K562 (cell line): ENCODE results near the gene RNF186. TPM values are rescaled to one million over a fixed set of nuclear protein-coding genes. Genes with fewer than 3 reads are reported as not detected.

ENCODE experiments used
- ATAC-seq: fragments of 200-7000 bp; cut with Tn5 transposase; 3 replicates; pipeline ENCODE4 v1.9.1; 2020; ENCODE audit warnings: moderate library complexity
- BruUV-seq: library from RNA; stranded (reverse); fragments of 400-500 nt; replicated peaks from 2 replicates; lab custom pipeline; 2021; lab: Mats Ljungman, UMichigan
- CTCF ChIA-PET: fragments of 300-600 bp; formaldehyde crosslinking; extraction: SDS; loops from one replicate; lab custom pipeline; 2021; ENCODE audit warnings: low intra/inter-chr PET ratio; lab: Yijun Ruan, JAX
- POLR2A ChIA-PET: fragments of 300-600, 350-650 bp; sonication (Branson Sonifier 250); formaldehyde crosslinking; extraction: SDS; loops from one replicate; lab custom pipeline; 2021; ENCODE audit warnings: antibody characterized with exemption, inconsistent platforms; lab: Yijun Ruan, JAX
- DNase-seq, 4 experiments: peaks; one replicate each; pipeline versions ENCODE4 v3.0.0 to v3.0.0-alpha.2; 2011 to 2018; ENCODE audit warnings: low spot score in 3 of 4, mixed read lengths in 3 of 4; ENCODE audit errors: extremely low read depth in 1 of 4
- FAIRE-seq: peaks from 2 replicates; lab custom pipeline; 2011; peaks lifted over from hg19 to GRCh38; lab: Jason Lieb, UNC
- H2AFZ ChIP-seq: 2 replicates; pipeline ENCODE4 v1.6.0; 2011; ENCODE audit warnings: low read depth, low read length, control low read depth, inconsistent platforms
- H3K27ac ChIP-seq: fragments of 200-600 bp; 3 replicates; pipeline ENCODE4 v1.8.0; 2011; ENCODE audit warnings: low read depth, mild to moderate bottlenecking, control low read depth, inconsistent platforms, low read length, moderate library complexity, mixed read lengths; ENCODE audit errors: extremely low read depth
- H3K27me3 ChIP-seq, 2 experiments: fragments of 300-600 bp in 1 of 2; 2 replicates in 1 of 2; 3 replicates in 1 of 2; pipeline versions ENCODE4 v1.6.0 to v1.8.0; 2011; ENCODE audit warnings: inconsistent platforms in 2 of 2, low read length in 2 of 2, mild to moderate bottlenecking in 1 of 2, mixed read lengths in 1 of 2, moderate library complexity in 1 of 2; ENCODE audit not compliant: control insufficient read depth in 2 of 2, insufficient read depth in 2 of 2
- H3K36me3 ChIP-seq: fragments of 300-600 bp; 3 replicates; pipeline ENCODE4 v1.8.0; 2011; ENCODE audit warnings: mild to moderate bottlenecking, low read length, inconsistent platforms; ENCODE audit not compliant: control insufficient read depth, insufficient read depth
- H3K4me1 ChIP-seq, 2 experiments: fragments of 200-600 bp in 1 of 2; replicated peaks in 1 of 2; 2 replicates in 1 of 2; 3 replicates in 1 of 2; pipeline versions ENCODE4 v1.5.1 to v1.8.0; 2011; ENCODE audit warnings: inconsistent platforms in 2 of 2, low read length in 2 of 2, mild to moderate bottlenecking in 1 of 2, mixed read lengths in 1 of 2, moderate library complexity in 1 of 2; ENCODE audit not compliant: control insufficient read depth in 2 of 2, insufficient read depth in 2 of 2
- H3K4me2 ChIP-seq: 2 replicates; pipeline ENCODE4 v1.6.1; 2011; ENCODE audit warnings: low read length, control low read depth, inconsistent platforms, mixed read lengths; ENCODE audit not compliant: insufficient read depth
- H3K4me3 ChIP-seq: fragments of 200-600 bp; sonication (generic), shearing (Covaris generic); 2 replicates; pipeline ENCODE4 v1.5.1; 2016; ENCODE audit warnings: control low read depth, inconsistent platforms
- H3K79me2 ChIP-seq: fragments of 200-600 bp; 3 replicates; pipeline ENCODE4 v1.8.0; 2011; ENCODE audit warnings: low read length, inconsistent platforms; ENCODE audit not compliant: control insufficient read depth, insufficient read depth
- H3K9ac ChIP-seq, 2 experiments: 2 replicates each; pipeline versions ENCODE4 v1.6.0 to v1.6.1; 2011; ENCODE audit warnings: low read depth in 2 of 2, low read length in 2 of 2, control low read depth in 1 of 2, inconsistent platforms in 1 of 2, mild to moderate bottlenecking in 1 of 2, mixed read lengths in 1 of 2; ENCODE audit not compliant: insufficient read depth in 1 of 2
- H3K9me1 ChIP-seq: one replicate; pipeline ENCODE4 v1.6.0; 2011; ENCODE audit warnings: inconsistent platforms, mild to moderate bottlenecking, low read length, moderate library complexity; ENCODE audit not compliant: control insufficient read depth, insufficient read depth
- H3K9me3 ChIP-seq: replicated peaks from 2 replicates; pipeline ENCODE4 v1.5.1; 2011; ENCODE audit warnings: low read depth, low read length, inconsistent platforms; ENCODE audit not compliant: control insufficient read depth, insufficient read depth
- H4K20me1 ChIP-seq: replicated peaks from 2 replicates; pipeline ENCODE4 v1.6.1; 2011; ENCODE audit warnings: low read length, inconsistent platforms, mixed read lengths; ENCODE audit not compliant: control insufficient read depth, insufficient read depth
- C11orf30 ChIP-seq: fragments of 450-650 bp; IDR thresholded peaks from 2 replicates; pipeline ENCODE4 v1.6.1; 2016; ENCODE audit warnings: low read depth, mild to moderate bottlenecking
- CEBPB ChIP-seq: fragments of 450-650 bp; IDR thresholded peaks from 2 replicates; pipeline ENCODE4 v1.6.1; 2016; ENCODE audit warnings: missing genetic modification characterization, missing compliant biosample characterization
- CEBPG ChIP-seq, 3 experiments: fragments of 200-800 bp in 1 of 3; sonication (Bioruptor generic) in 1 of 3; sonication (generic) in 1 of 3; formaldehyde crosslinking in 1 of 3; IDR thresholded peaks in 2 of 3; conservative IDR thresholded peaks in 1 of 3; 2 replicates each; pipeline versions ENCODE4 v1.6.1 to v1.8.0; 2016 to 2022; ENCODE audit warnings: missing compliant biosample characterization in 2 of 3, missing genetic modification characterization in 2 of 3, mild to moderate bottlenecking in 1 of 3, missing genetic modification reagents in 1 of 3
- RBM15 ChIP-seq: fragments of 200-400 bp; formaldehyde crosslinking; IDR thresholded peaks from 2 replicates; pipeline ENCODE4 v1.6.1; 2018; ENCODE audit warnings: mild to moderate bottlenecking, low read length, moderate library complexity; ENCODE audit not compliant: insufficient read depth
- TEAD1 ChIP-seq, 2 experiments: fragments of 450-650 bp in 1 of 2; sonication (generic) in 1 of 2; formaldehyde crosslinking; IDR thresholded peaks; 2 replicates each; pipeline versions ENCODE4 v1.4.0 to v1.8.0; 2020 to 2022; ENCODE audit warnings: mild to moderate bottlenecking in 2 of 2, missing genetic modification reagents in 1 of 2
- WGBS: fragments of 100-300 bp; shearing (Covaris generic); methylation state at CpG from one replicate; pipeline ENCODE4 v1.1.6; 2016; ENCODE audit warnings: low coverage, mixed read lengths; ENCODE audit not compliant: insufficient coverage; ENCODE audit errors: missing lambda C conversion rate; 5-methylcytosine and 5-hydroxymethylcytosine counted together
- in situ Hi-C: fragments of 300-500 bp; cut with MboI; formaldehyde crosslinking; loops from 4 replicates; pipeline ENCODE4 v1.15.0; 2018; ENCODE audit warnings: inconsistent platforms, mixed read lengths
- intact Hi-C: fragments of 100-400 bp; cut with micrococcal nuclease; formaldehyde crosslinking; loops from 2 replicates; pipeline ENCODE4 v1.14.2; 2022
- polyA plus RNA-seq, 8 experiments: library from polyadenylated mRNA; depleted of rRNA in 4 of 8; stranded (reverse) in 5 of 8; unstranded in 3 of 8; fragments of >200 nt; fragmentation: Nextera tagmentation in 2 of 8; fragmentation: Illumina TruSeq in 1 of 8; extraction: Ambion mirVana in 2 of 8; extraction: Trizol in 1 of 8; gene quantifications; 2 replicates each; pipeline versions ENCODE4 v1.2.1 to v1.2.3, GENCODE V29; 2011 to 2014; ENCODE audit warnings: inconsistent platforms in 1 of 8, missing spikeins in 1 of 8
- total RNA-seq, 7 experiments: library from RNA; depleted of rRNA in 6 of 7; stranded (reverse); fragments of >200 nt in 6 of 7; fragmentation: Illumina TruSeq in 2 of 7; extraction: Trizol in 2 of 7; gene quantifications; 2 replicates each; pipeline versions ENCODE4 v1.2.1 to v1.2.3, GENCODE V29; 2011 to 2021; ENCODE audit warnings: low replicate concordance in 1 of 7
- TF ChIP-seq, protein P1 (sequence below): fragments of 250-450 bp; sonication (Bioruptor Pico); IDR thresholded peaks from 2 replicates; pipeline ENCODE4 v1.5.1; 2021; ENCODE audit warnings: mild to moderate bottlenecking
- TF ChIP-seq, protein P2 (sequence below), 3 experiments: IDR thresholded peaks in 2 of 3; conservative IDR thresholded peaks in 1 of 3; 2 replicates each; pipeline ENCODE4 v1.5.1; 2011 to 2012; ENCODE audit warnings: low read length in 3 of 3, mild to moderate bottlenecking in 3 of 3, control low read depth in 2 of 3, improper control_type of control experiment in 1 of 3, inconsistent platforms in 1 of 3, low read depth in 1 of 3, mixed read lengths in 1 of 3, moderate library complexity in 1 of 3; ENCODE audit not compliant: insufficient read depth in 2 of 3
- TF ChIP-seq, protein P3 (sequence below), 2 experiments: fragments of 200-800 bp in 1 of 2; sonication (Bioruptor generic) in 1 of 2; sonication (generic) in 1 of 2; formaldehyde crosslinking in 1 of 2; IDR thresholded peaks in 1 of 2; conservative IDR thresholded peaks in 1 of 2; 2 replicates each; pipeline versions ENCODE4 v1.5.0 to v1.6.1; 2016 to 2020; ENCODE audit warnings: missing compliant biosample characterization in 1 of 2, missing genetic modification characterization in 1 of 2, missing genetic modification reagents in 1 of 2
- TF ChIP-seq, protein P4 (sequence below): sonication (generic); formaldehyde crosslinking; IDR thresholded peaks from 2 replicates; pipeline ENCODE4 v1.8.0; 2023; ENCODE audit warnings: missing genetic modification reagents, mild to moderate bottlenecking, borderline replicate concordance

The RNF186 gene
- total and polyA plus RNA-seq, 9 of the 15 experiments (the other 6 are each of a cell fraction or from before 2014, with no cell fraction given) = not detected

DNA sequence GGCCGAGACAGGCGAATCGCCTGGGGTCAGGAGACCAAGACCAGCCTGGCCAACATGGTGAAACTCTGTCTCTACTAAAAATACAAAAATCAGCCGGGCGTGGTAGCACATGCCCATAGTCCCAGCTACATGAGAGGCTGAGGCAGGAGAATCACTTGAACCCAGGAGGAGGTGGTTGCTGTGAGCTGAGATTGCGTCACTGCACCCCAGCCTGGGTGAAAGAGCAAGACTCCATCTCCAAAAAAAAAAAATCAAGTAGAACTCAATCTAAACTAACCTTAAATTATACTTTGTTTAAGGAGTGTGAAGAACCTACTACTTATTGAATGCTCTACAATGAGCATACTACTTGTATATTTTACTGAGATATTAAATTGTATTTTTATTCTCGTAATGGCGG, 30.5 kb upstream of the RNF186 start:
- Histone ChIP-seq H2AFZ (no peak overlapping the region), H3K4me3 (no peak overlapping the region), H3K9me3 (no peaks in the 10 kb centered on the region), H4K20me1 (no peaks in the 10 kb centered on the region), H3K9ac (no peak overlapping the region), H3K9me1 (no peaks in the 10 kb centered on the region), H3K27me3 (peaks cover 26 to 43% of the 10 kb centered on the region in 2 experiments), H3K79me2 (no peaks in the 10 kb centered on the region), H3K27ac (no peak overlapping the region), H3K4me1 (no peaks in the 10 kb centered on the region), H3K4me2 (no peak overlapping the region), H3K36me3 (no peaks in the 10 kb centered on the region)
- ATAC-seq (no peak), DNase-seq (no peak), FAIRE-seq (no peak)
- POLR2A ChIA-PET = interaction anchor here (0.7 to 1.5 kb wide), 2 partner anchors 24 to 610 kb away, joined by 3 to 4 read pairs; no protein-coding TSS in a partner anchor
- no TSS peak for BruUV-seq
- TF ChIP-seq CEBPG (CRISPR knock-in tag; IDR thresholded peaks at IDR 0.05) (no peak), CEBPG (tag; conservative IDR thresholded peaks at IDR 0.05 in 1 of 2, IDR thresholded peaks at IDR 0.05 in 1 of 2) (peak; percentile 39 to 64; a peak in 2 of 4 replicates), C11orf30 (peak; percentile 2; the same call in 1 of the 2 replicates), CEBPB (tag) (peak; percentile 55), RBM15 (no peak), TEAD1 (CRISPR knock-in tag; IDR thresholded peaks at IDR 0.05) (no peak)
- TF ChIP-seq, protein P1, sequence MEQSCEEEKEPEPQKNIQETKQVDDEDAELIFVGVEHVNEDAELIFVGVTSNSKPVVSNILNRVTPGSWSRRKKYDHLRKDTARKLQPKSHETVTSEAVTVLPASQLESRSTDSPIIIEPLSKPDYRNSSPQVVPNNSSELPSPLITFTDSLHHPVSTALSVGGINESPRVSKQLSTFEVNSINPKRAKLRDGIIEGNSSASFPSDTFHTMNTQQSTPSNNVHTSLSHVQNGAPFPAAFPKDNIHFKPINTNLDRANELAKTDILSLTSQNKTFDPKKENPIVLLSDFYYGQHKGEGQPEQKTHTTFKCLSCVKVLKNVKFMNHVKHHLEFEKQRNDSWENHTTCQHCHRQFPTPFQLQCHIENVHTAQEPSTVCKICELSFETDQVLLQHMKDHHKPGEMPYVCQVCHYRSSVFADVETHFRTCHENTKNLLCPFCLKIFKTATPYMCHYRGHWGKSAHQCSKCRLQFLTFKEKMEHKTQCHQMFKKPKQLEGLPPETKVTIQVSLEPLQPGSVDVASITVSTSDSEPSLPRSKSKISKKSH (CRISPR knock-in tag) = no peak
- TF ChIP-seq, protein P2, sequence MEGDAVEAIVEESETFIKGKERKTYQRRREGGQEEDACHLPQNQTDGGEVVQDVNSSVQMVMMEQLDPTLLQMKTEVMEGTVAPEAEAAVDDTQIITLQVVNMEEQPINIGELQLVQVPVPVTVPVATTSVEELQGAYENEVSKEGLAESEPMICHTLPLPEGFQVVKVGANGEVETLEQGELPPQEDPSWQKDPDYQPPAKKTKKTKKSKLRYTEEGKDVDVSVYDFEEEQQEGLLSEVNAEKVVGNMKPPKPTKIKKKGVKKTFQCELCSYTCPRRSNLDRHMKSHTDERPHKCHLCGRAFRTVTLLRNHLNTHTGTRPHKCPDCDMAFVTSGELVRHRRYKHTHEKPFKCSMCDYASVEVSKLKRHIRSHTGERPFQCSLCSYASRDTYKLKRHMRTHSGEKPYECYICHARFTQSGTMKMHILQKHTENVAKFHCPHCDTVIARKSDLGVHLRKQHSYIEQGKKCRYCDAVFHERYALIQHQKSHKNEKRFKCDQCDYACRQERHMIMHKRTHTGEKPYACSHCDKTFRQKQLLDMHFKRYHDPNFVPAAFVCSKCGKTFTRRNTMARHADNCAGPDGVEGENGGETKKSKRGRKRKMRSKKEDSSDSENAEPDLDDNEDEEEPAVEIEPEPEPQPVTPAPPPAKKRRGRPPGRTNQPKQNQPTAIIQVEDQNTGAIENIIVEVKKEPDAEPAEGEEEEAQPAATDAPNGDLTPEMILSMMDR (IDR thresholded peaks at IDR 0.05 in 2 of 3, conservative IDR thresholded peaks at IDR 0.05 in 1 of 3; ENCODE audit: insufficient read depth in 2 of 3, low read depth in 1 of 3, low read length in 3 of 3) = no peak
- TF ChIP-seq, protein P3, sequence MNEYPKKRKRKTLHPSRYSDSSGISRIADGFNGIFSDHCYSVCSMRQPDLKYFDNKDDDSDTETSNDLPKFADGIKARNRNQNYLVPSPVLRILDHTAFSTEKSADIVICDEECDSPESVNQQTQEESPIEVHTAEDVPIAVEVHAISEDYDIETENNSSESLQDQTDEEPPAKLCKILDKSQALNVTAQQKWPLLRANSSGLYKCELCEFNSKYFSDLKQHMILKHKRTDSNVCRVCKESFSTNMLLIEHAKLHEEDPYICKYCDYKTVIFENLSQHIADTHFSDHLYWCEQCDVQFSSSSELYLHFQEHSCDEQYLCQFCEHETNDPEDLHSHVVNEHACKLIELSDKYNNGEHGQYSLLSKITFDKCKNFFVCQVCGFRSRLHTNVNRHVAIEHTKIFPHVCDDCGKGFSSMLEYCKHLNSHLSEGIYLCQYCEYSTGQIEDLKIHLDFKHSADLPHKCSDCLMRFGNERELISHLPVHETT (CRISPR knock-in tag; conservative IDR thresholded peaks at IDR 0.05 in 1 of 2, IDR thresholded peaks at IDR 0.05 in 1 of 2) = no peak
- TF ChIP-seq, protein P4, sequence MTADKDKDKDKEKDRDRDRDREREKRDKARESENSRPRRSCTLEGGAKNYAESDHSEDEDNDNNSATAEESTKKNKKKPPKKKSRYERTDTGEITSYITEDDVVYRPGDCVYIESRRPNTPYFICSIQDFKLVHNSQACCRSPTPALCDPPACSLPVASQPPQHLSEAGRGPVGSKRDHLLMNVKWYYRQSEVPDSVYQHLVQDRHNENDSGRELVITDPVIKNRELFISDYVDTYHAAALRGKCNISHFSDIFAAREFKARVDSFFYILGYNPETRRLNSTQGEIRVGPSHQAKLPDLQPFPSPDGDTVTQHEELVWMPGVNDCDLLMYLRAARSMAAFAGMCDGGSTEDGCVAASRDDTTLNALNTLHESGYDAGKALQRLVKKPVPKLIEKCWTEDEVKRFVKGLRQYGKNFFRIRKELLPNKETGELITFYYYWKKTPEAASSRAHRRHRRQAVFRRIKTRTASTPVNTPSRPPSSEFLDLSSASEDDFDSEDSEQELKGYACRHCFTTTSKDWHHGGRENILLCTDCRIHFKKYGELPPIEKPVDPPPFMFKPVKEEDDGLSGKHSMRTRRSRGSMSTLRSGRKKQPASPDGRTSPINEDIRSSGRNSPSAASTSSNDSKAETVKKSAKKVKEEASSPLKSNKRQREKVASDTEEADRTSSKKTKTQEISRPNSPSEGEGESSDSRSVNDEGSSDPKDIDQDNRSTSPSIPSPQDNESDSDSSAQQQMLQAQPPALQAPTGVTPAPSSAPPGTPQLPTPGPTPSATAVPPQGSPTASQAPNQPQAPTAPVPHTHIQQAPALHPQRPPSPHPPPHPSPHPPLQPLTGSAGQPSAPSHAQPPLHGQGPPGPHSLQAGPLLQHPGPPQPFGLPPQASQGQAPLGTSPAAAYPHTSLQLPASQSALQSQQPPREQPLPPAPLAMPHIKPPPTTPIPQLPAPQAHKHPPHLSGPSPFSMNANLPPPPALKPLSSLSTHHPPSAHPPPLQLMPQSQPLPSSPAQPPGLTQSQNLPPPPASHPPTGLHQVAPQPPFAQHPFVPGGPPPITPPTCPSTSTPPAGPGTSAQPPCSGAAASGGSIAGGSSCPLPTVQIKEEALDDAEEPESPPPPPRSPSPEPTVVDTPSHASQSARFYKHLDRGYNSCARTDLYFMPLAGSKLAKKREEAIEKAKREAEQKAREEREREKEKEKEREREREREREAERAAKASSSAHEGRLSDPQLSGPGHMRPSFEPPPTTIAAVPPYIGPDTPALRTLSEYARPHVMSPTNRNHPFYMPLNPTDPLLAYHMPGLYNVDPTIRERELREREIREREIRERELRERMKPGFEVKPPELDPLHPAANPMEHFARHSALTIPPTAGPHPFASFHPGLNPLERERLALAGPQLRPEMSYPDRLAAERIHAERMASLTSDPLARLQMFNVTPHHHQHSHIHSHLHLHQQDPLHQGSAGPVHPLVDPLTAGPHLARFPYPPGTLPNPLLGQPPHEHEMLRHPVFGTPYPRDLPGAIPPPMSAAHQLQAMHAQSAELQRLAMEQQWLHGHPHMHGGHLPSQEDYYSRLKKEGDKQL (CRISPR knock-in tag) = no peak
- WGBS = 12% methylated on average over 8 of the region's 8 CpGs
- intact Hi-C loops = no loop called here
- in situ Hi-C loops = no loop called here
- CTCF ChIA-PET = no interaction called here
